IMR-90 (cell line): ENCODE data around the gene SLIT3. TPM values are rescaled to one million over a fixed set of nuclear protein-coding genes. Genes with fewer than 3 reads are reported as not detected.

Experiments used
- ATAC-seq: fragments of 200-7000 bp; cut with Tn5 transposase; 2 replicates; pipeline ENCODE4 v1.9.1; 2020; ENCODE audit warnings: low read depth, mild to moderate bottlenecking, moderate library complexity
- BruUV-seq: library from RNA; stranded (reverse); fragments of 400-500 nt; replicated peaks from 2 replicates; lab custom pipeline; 2021; lab: Mats Ljungman, UMichigan
- CTCF ChIA-PET: fragments of 300-600 bp; formaldehyde crosslinking; extraction: SDS; loops from one replicate; lab custom pipeline; 2021; ENCODE audit warnings: antibody characterized with exemption; lab: Yijun Ruan, JAX
- POLR2A ChIA-PET: fragments of 300-600 bp; sonication (Branson Sonifier 250); formaldehyde crosslinking; loops from one replicate; lab custom pipeline; 2022; ENCODE audit warnings: antibody characterized with exemption; ENCODE audit not compliant: unreplicated experiment; lab: Charles Lee
- DNase-seq: peaks from one replicate; pipeline ENCODE4 v3.0.0; 2013
- H2AFZ ChIP-seq: replicated peaks from 2 replicates; pipeline ENCODE3; 2013; ENCODE audit warnings: low read length, mild to moderate bottlenecking; ENCODE audit not compliant: poor library complexity
- H2AK5ac ChIP-seq: 2 replicates; pipeline ENCODE4 v1.6.1; 2013; ENCODE audit warnings: low read depth, low read length, inconsistent platforms
- H2AK9ac ChIP-seq: replicated peaks from 2 replicates; pipeline ENCODE3; 2013; ENCODE audit warnings: mild to moderate bottlenecking, low read depth, low read length, moderate library complexity; ENCODE audit not compliant: poor library complexity
- H2BK120ac ChIP-seq: 2 replicates; pipeline ENCODE4 v1.6.1; 2013; ENCODE audit warnings: low read depth, low read length, inconsistent platforms
- H2BK15ac ChIP-seq: 3 replicates; pipeline ENCODE4 v1.6.1; 2013; ENCODE audit warnings: low read depth, low read length, inconsistent platforms
- H2BK20ac ChIP-seq: 2 replicates; pipeline ENCODE4 v1.6.1; 2013; ENCODE audit warnings: low read depth, mild to moderate bottlenecking, inconsistent platforms, low read length, moderate library complexity
- H2BK5ac ChIP-seq: 2 replicates; pipeline ENCODE4 v1.6.1; 2013; ENCODE audit warnings: mild to moderate bottlenecking, low read depth, low read length, inconsistent platforms; ENCODE audit not compliant: poor library complexity, severe bottlenecking
- H3K14ac ChIP-seq: replicated peaks from 2 replicates; pipeline ENCODE4 v1.6.1; 2013; ENCODE audit warnings: low read depth, low read length, inconsistent platforms
- H3K18ac ChIP-seq: 2 replicates; pipeline ENCODE4 v1.6.1; 2013; ENCODE audit warnings: low read depth, low read length, control low read depth
- H3K23ac ChIP-seq: 2 replicates; pipeline ENCODE4 v1.6.1; 2013; ENCODE audit warnings: low read depth, low read length, inconsistent platforms
- H3K27ac ChIP-seq: 2 replicates; pipeline ENCODE4 v1.5.1; 2013; ENCODE audit warnings: mild to moderate bottlenecking, control low read depth, low read length; ENCODE audit not compliant: insufficient read depth
- H3K27me3 ChIP-seq: 2 replicates; pipeline ENCODE4 v1.6.1; 2013; ENCODE audit warnings: low read length; ENCODE audit not compliant: control insufficient read depth, insufficient read depth
- H3K36me3 ChIP-seq: 2 replicates; pipeline ENCODE4 v1.6.1; 2013; ENCODE audit warnings: low read length, mixed read lengths; ENCODE audit not compliant: control insufficient read depth, insufficient read depth
- H3K4ac ChIP-seq: 2 replicates; pipeline ENCODE4 v1.6.1; 2013; ENCODE audit warnings: low read depth, low read length, inconsistent platforms
- H3K4me1 ChIP-seq: 2 replicates; pipeline ENCODE4 v1.6.1; 2013; ENCODE audit warnings: low read length, mixed read lengths; ENCODE audit not compliant: control insufficient read depth, insufficient read depth
- H3K4me2 ChIP-seq: 2 replicates; pipeline ENCODE4 v1.6.1; 2013; ENCODE audit warnings: low read depth, mild to moderate bottlenecking, control low read depth, low read length, moderate library complexity
- H3K4me3 ChIP-seq: 2 replicates; pipeline ENCODE4 v1.5.1; 2013; ENCODE audit warnings: low read depth, mild to moderate bottlenecking, control low read depth, low read length, moderate library complexity; ENCODE audit not compliant: insufficient read depth
- H3K56ac ChIP-seq: 2 replicates; pipeline ENCODE4 v1.6.1; 2013; ENCODE audit warnings: low read length, inconsistent platforms; ENCODE audit not compliant: insufficient read depth; ENCODE audit errors: extremely low read depth
- H3K79me1 ChIP-seq, 2 experiments: 2 replicates each; pipeline ENCODE4 v1.6.1; 2013; ENCODE audit warnings: low read length in 2 of 2, inconsistent platforms in 1 of 2, low read depth in 1 of 2
- H3K9ac ChIP-seq: 2 replicates; pipeline ENCODE4 v1.6.1; 2013; ENCODE audit warnings: low read depth, low read length, control low read depth
- H3K9me1 ChIP-seq: 2 replicates; pipeline ENCODE4 v1.6.1; 2013; ENCODE audit warnings: low read length, inconsistent platforms; ENCODE audit not compliant: insufficient read depth
- H3K9me3 ChIP-seq: 2 replicates; pipeline ENCODE4 v1.6.1; 2013; ENCODE audit warnings: low read length; ENCODE audit not compliant: control insufficient read depth, insufficient read depth
- H4K20me1 ChIP-seq: 2 replicates; pipeline ENCODE4 v1.6.1; 2013; ENCODE audit warnings: low read length, inconsistent platforms; ENCODE audit not compliant: insufficient read depth
- H4K5ac ChIP-seq: 2 replicates; pipeline ENCODE4 v1.6.1; 2013; ENCODE audit warnings: mild to moderate bottlenecking, low read depth, low read length, control low read depth
- H4K8ac ChIP-seq, 2 experiments: 2 replicates each; pipeline ENCODE4 v1.6.1; 2013; ENCODE audit warnings: low read depth in 2 of 2, low read length in 2 of 2, control low read depth in 1 of 2, inconsistent platforms in 1 of 2
- H4K91ac ChIP-seq: 2 replicates; pipeline ENCODE4 v1.6.1; 2013; ENCODE audit warnings: low read depth, low read length, inconsistent platforms; ENCODE audit not compliant: insufficient read depth
- BHLHE40 ChIP-seq: fragments of 150-350 bp; IDR thresholded peaks from 2 replicates; pipeline ENCODE4 v1.6.1; 2016; ENCODE audit warnings: mild to moderate bottlenecking, low read depth, low read length
- CEBPB ChIP-seq: IDR thresholded peaks from 2 replicates; pipeline ENCODE4 v1.6.1; 2012; ENCODE audit warnings: low read depth, low read length, improper control_type of control experiment
- CHD1 ChIP-seq: IDR thresholded peaks from 2 replicates; pipeline ENCODE4 v1.6.1; 2012; ENCODE audit warnings: low read depth, low read length, improper control_type of control experiment
- FOS ChIP-seq: fragments of 150-350 bp; IDR thresholded peaks from 2 replicates; pipeline ENCODE4 v1.6.1; 2016; ENCODE audit warnings: low read depth, low read length
- MAFK ChIP-seq: IDR thresholded peaks from 2 replicates; pipeline ENCODE4 v1.6.1; 2012; ENCODE audit warnings: low read depth, low read length, improper control_type of control experiment
- MAZ ChIP-seq: IDR thresholded peaks from 2 replicates; pipeline ENCODE4 v1.6.1; 2012; ENCODE audit warnings: low read depth, mild to moderate bottlenecking, low read length, improper control_type of control experiment, moderate library complexity, borderline replicate concordance
- MXI1 ChIP-seq: IDR thresholded peaks from 2 replicates; pipeline ENCODE4 v1.6.1; 2012; ENCODE audit warnings: low read depth, mild to moderate bottlenecking, low read length, moderate library complexity, borderline replicate concordance
- NFE2L2 ChIP-seq: fragments of 150-350 bp; IDR thresholded peaks from 2 replicates; pipeline ENCODE4 v1.6.1; 2016; ENCODE audit warnings: low read depth, mild to moderate bottlenecking, low read length
- POLR2A ChIP-seq: IDR thresholded peaks from 2 replicates; pipeline ENCODE4 v1.6.1; 2012; ENCODE audit warnings: mild to moderate bottlenecking, low read depth, low read length
- RAD21 ChIP-seq: IDR thresholded peaks from 2 replicates; pipeline ENCODE4 v1.6.1; 2012; ENCODE audit warnings: low read length, improper control_type of control experiment
- RCOR1 ChIP-seq: IDR thresholded peaks from 2 replicates; pipeline ENCODE4 v1.6.1; 2012; ENCODE audit warnings: mild to moderate bottlenecking, low read length, improper control_type of control experiment; ENCODE audit not compliant: insufficient replicate concordance
- RFX5 ChIP-seq: IDR thresholded peaks from 2 replicates; pipeline ENCODE4 v1.8.0; 2012; ENCODE audit warnings: low read depth, mild to moderate bottlenecking, low read length, moderate library complexity
- SMC3 ChIP-seq: fragments of 150-350 bp; IDR thresholded peaks from 2 replicates; pipeline ENCODE4 v1.6.1; 2016; ENCODE audit warnings: low read depth, mild to moderate bottlenecking, antibody characterized with exemption, low read length, moderate library complexity
- WGBS, 2 experiments: methylation state at CpG; one replicate each; pipeline versions ENCODE4 v1.1.5 to v1.1.7; 2013; ENCODE audit warnings: missing lambda C conversion rate in 2 of 2; ENCODE audit not compliant: insufficient read length in 1 of 2; ENCODE audit errors: extremely low coverage in 2 of 2; 5-methylcytosine and 5-hydroxymethylcytosine counted together
- dilution Hi-C: fragments of 300-500 bp; cut with HindIII; formaldehyde crosslinking; loops from one replicate; pipeline ENCODE4 v1.14.3; 2018; ENCODE audit warnings: low sequenced_read_pairs; ENCODE audit not compliant: unreplicated experiment
- in situ Hi-C: fragments of 300-500 bp; cut with MboI; formaldehyde crosslinking; loops from 3 replicates; pipeline ENCODE4 v1.14.3; 2019; ENCODE audit warnings: low sequenced_read_pairs, inconsistent platforms, mixed read lengths
- intact Hi-C: fragments of 100-400 bp; cut with micrococcal nuclease; formaldehyde crosslinking; loops from 2 replicates; pipeline ENCODE4 v1.10.0; 2022
- polyA plus RNA-seq, 3 experiments: library from polyadenylated mRNA; depleted of rRNA; stranded (reverse); fragments of >200 nt; gene quantifications; 2 replicates each; pipeline ENCODE4 v1.2.3, GENCODE V29; 2012; ENCODE audit warnings: low replicate concordance in 1 of 3
- total RNA-seq: library from RNA; depleted of rRNA; stranded (reverse); fragments of >200 nt; gene quantifications from 2 replicates; pipeline ENCODE4 v1.2.3, GENCODE V29; 2012
- TF ChIP-seq, protein P1 (sequence below): conservative IDR thresholded peaks from 2 replicates; pipeline ENCODE4 v1.5.1; 2012; ENCODE audit warnings: mild to moderate bottlenecking, low read depth, low read length, improper control_type of control experiment
- TF ChIP-seq, protein P2 (sequence below): fragments of 150-350 bp; IDR thresholded peaks from 2 replicates; pipeline ENCODE4 v1.6.1; 2017; ENCODE audit warnings: mild to moderate bottlenecking, antibody characterized with exemption, low read length, low read depth
- TF ChIP-seq, protein P3 (sequence below): fragments of 150-350 bp; IDR thresholded peaks from 2 replicates; pipeline ENCODE4 v1.6.1; 2016; ENCODE audit warnings: low read depth, mild to moderate bottlenecking, low read length, moderate library complexity, borderline replicate concordance

Gene SLIT3
- total and polyA plus RNA-seq, 2 of the 4 experiments (the other 2 are of a cell fraction): 0.18 to 0.50 TPM

DNA sequence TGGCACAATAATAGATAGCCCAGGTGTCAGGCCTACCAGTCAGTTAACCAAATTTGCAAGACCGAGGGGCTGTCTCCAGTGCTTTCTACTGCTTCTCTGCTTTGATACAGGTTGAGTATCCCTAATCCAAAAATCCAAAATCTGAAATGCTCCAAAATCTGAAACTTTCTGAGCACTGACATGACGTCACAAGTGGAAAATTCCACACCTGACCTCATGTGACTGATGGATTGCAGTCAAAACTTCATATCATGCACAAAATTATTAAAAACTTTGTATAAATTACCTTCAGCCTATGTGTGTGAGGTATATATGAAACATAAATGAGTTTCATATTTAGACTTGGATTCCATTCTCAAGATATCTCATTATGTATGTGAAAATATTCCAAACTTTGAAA, 508.3 kb downstream of the SLIT3 start:
- H3K9me3 ChIP-seq: no peaks in the 10 kb centered on the region
- H4K8ac ChIP-seq: no peak overlapping the region
- in situ Hi-C loops (no loop called here), dilution Hi-C loops (no loop called here), intact Hi-C loops (no loop called here)
- no peak for DNase-seq
- no peak overlapping the region for H2BK5ac ChIP-seq
- no peak for ATAC-seq
- no peak overlapping the region for H3K14ac ChIP-seq
- no peak overlapping the region for H2BK15ac ChIP-seq
- H3K36me3 ChIP-seq: no peaks in the 10 kb centered on the region
- no peaks in the 10 kb centered on the region for H3K79me1 ChIP-seq
- H2AK5ac ChIP-seq: no peak overlapping the region
- H3K27ac ChIP-seq: no peak overlapping the region
- no peak overlapping the region for H3K4me3 ChIP-seq
- no peak overlapping the region for H4K5ac ChIP-seq
- H4K20me1 ChIP-seq: no peaks in the 10 kb centered on the region
- TF ChIP-seq BHLHE40: no peak
- TF ChIP-seq RAD21: no peak
- TF ChIP-seq, protein P1, sequence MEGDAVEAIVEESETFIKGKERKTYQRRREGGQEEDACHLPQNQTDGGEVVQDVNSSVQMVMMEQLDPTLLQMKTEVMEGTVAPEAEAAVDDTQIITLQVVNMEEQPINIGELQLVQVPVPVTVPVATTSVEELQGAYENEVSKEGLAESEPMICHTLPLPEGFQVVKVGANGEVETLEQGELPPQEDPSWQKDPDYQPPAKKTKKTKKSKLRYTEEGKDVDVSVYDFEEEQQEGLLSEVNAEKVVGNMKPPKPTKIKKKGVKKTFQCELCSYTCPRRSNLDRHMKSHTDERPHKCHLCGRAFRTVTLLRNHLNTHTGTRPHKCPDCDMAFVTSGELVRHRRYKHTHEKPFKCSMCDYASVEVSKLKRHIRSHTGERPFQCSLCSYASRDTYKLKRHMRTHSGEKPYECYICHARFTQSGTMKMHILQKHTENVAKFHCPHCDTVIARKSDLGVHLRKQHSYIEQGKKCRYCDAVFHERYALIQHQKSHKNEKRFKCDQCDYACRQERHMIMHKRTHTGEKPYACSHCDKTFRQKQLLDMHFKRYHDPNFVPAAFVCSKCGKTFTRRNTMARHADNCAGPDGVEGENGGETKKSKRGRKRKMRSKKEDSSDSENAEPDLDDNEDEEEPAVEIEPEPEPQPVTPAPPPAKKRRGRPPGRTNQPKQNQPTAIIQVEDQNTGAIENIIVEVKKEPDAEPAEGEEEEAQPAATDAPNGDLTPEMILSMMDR: no peak
- TF ChIP-seq FOS: no peak
- no peak for TF ChIP-seq NFE2L2
- no peak for TF ChIP-seq POLR2A
- no peak for TF ChIP-seq MAZ
- TF ChIP-seq MXI1: no peak
- TF ChIP-seq RFX5: no peak
- no peak for TF ChIP-seq MAFK
- TF ChIP-seq, protein P2, sequence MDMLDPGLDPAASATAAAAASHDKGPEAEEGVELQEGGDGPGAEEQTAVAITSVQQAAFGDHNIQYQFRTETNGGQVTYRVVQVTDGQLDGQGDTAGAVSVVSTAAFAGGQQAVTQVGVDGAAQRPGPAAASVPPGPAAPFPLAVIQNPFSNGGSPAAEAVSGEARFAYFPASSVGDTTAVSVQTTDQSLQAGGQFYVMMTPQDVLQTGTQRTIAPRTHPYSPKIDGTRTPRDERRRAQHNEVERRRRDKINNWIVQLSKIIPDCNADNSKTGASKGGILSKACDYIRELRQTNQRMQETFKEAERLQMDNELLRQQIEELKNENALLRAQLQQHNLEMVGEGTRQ: no peak
- no peak for TF ChIP-seq CHD1
- no peak for TF ChIP-seq CEBPB
- TF ChIP-seq, protein P3, sequence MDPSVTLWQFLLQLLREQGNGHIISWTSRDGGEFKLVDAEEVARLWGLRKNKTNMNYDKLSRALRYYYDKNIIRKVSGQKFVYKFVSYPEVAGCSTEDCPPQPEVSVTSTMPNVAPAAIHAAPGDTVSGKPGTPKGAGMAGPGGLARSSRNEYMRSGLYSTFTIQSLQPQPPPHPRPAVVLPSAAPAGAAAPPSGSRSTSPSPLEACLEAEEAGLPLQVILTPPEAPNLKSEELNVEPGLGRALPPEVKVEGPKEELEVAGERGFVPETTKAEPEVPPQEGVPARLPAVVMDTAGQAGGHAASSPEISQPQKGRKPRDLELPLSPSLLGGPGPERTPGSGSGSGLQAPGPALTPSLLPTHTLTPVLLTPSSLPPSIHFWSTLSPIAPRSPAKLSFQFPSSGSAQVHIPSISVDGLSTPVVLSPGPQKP: no peak
- TF ChIP-seq RCOR1: no peak
- no peak for TF ChIP-seq SMC3
- WGBS, 2 experiments: no CpG with 5 or more reads among the region's 2 CpGs
- no peak overlapping the region for H3K9ac ChIP-seq
- H3K4me2 ChIP-seq: no peak overlapping the region
- no peak overlapping the region for H3K4ac ChIP-seq
- no peaks in the 10 kb centered on the region; the same call in 1 of the 2 replicates for H3K27me3 ChIP-seq
- no peak overlapping the region for H2BK20ac ChIP-seq
- no peak overlapping the region for H2AK9ac ChIP-seq
- ChIA-PET CTCF (no interaction called here), POLR2A (no interaction called here)
- H4K91ac ChIP-seq: no peak overlapping the region
- no peak overlapping the region for H2AFZ ChIP-seq
- H3K56ac ChIP-seq: no peak overlapping the region
- no peak overlapping the region for H3K18ac ChIP-seq
- no peak overlapping the region for H3K23ac ChIP-seq
- BruUV-seq: no TSS peak
- no peaks in the 10 kb centered on the region for H3K9me1 ChIP-seq
- no peaks in the 10 kb centered on the region for H3K4me1 ChIP-seq
- no peak overlapping the region for H2BK120ac ChIP-seq
